Suprapubic skin (tissue), 4 donors: Measurements from ENCODE around the gene SLC39A13.

ENCODE experiments used
- EP300 ChIP-seq: sonication (generic); formaldehyde crosslinking; IDR thresholded peaks from one replicate; pipeline ENCODE4 v1.6.1; 2017; ENCODE audit warnings: antibody characterized with exemption
- POLR2A ChIP-seq, 2 donors: fragments of 450-650 bp; IDR thresholded peaks; one replicate each; pipeline ENCODE4 v1.6.1; 2017; ENCODE audit warnings: antibody characterized with exemption in 2 of 2, mild to moderate bottlenecking in 2 of 2, moderate library complexity in 2 of 2
- POLR2AphosphoS5 ChIP-seq, 3 donors: sonication (generic); formaldehyde crosslinking; IDR thresholded peaks; one replicate each; pipeline ENCODE4 v1.6.1; 2017; ENCODE audit warnings: antibody characterized with exemption in 3 of 3
- TF ChIP-seq, protein P1 (sequence below), 2 donors: fragments of 200-600 bp in 1 of 2; fragments of 450-650 bp in 1 of 2; sonication (generic) in 1 of 2; IDR thresholded peaks; one replicate each; pipeline ENCODE4 v1.5.1; 2016 to 2019; ENCODE audit warnings: antibody characterized with exemption in 2 of 2, mild to moderate bottlenecking in 1 of 2, moderate library complexity in 1 of 2

DNA sequence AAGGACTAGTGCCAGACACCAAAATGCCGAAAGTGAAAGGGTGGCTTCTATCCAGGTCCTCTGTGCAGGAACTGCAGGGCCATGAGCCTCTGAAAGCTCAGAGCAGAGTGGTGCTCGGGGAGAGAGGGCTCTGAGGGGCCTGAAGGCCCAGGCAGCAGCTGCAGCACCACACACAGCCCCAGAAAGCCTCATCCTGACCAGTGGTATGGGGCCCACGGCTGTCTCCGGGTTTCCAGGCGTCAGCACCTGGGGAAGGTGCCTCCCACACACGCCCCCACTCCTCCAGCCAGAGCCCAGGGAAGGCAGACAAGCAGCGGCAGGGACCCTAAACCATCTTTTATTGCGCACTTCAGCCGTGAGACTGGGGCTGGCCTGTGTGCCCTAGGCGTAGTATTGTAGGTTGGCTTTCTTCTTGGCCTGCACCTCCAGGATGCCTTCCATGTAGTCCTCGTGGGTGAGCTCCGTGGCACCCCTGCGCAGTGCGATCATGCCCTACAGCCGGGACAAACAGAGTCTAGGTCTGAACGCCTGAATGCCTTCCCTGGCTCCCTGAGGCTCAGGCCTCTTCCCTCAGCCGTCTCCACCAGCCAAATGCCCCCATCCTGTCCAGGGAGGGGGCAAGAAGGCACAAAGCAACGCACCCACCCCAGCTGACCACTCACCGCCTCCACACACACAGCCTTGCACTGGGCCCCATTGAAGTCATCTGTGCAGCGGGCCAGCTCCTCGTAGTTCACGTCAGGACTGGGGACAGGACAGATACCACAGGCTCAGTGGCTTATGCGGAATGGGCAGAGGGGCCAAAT lies 10.3 kb downstream of the SLC39A13 start:
- TF ChIP-seq, protein P1, sequence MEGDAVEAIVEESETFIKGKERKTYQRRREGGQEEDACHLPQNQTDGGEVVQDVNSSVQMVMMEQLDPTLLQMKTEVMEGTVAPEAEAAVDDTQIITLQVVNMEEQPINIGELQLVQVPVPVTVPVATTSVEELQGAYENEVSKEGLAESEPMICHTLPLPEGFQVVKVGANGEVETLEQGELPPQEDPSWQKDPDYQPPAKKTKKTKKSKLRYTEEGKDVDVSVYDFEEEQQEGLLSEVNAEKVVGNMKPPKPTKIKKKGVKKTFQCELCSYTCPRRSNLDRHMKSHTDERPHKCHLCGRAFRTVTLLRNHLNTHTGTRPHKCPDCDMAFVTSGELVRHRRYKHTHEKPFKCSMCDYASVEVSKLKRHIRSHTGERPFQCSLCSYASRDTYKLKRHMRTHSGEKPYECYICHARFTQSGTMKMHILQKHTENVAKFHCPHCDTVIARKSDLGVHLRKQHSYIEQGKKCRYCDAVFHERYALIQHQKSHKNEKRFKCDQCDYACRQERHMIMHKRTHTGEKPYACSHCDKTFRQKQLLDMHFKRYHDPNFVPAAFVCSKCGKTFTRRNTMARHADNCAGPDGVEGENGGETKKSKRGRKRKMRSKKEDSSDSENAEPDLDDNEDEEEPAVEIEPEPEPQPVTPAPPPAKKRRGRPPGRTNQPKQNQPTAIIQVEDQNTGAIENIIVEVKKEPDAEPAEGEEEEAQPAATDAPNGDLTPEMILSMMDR (IDR thresholded peaks at IDR 0.05), result no peak
- no peak for TF ChIP-seq POLR2A (IDR thresholded peaks at IDR 0.05)
- no peak for TF ChIP-seq POLR2AphosphoS5 (IDR thresholded peaks at IDR 0.05)
- no peak for TF ChIP-seq EP300
